PC-3 (cell line): ENCODE data around the gene GRIP1.

ENCODE experiments used
- EZH2 ChIP-seq: fragments of 300-600 bp; sonication (generic); IDR thresholded peaks from one replicate; pipeline ENCODE4 v1.6.1; 2017; ENCODE audit warnings: antibody characterized with exemption, mild to moderate bottlenecking, low read length; ENCODE audit not compliant: unreplicated experiment
- EZH2phosphoT487 ChIP-seq: fragments of 300-600 bp; sonication (generic); IDR thresholded peaks from 2 replicates; pipeline ENCODE4 v1.6.1; 2018; ENCODE audit warnings: mild to moderate bottlenecking, antibody characterized with exemption, low read length, borderline replicate concordance
- TF ChIP-seq, protein P1 (sequence below): fragments of 300-600 bp; sonication (generic); conservative IDR thresholded peaks from 2 replicates; pipeline ENCODE4 v1.5.1; 2017; ENCODE audit warnings: antibody characterized with exemption, low read depth, mild to moderate bottlenecking, low read length

DNA sequence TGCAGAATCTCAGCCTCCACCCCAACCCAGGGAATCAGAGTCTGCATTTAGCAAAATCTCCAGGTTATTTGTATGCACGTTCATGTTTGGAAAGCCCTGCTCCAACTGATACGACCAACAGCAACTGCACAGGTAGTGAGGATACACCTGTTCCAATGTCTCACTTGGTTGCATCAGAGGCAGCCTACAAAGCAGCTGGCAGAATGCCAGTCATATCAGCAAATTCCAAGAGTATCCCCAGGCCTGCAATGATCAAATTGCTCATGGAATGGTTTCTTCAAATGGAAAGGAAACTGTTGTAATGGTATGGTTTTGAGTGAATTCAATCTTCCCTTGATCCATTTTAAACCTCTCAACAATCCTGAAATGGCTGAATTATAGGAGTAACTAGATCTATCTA lies 75.4 kb downstream of the GRIP1 start:
- TF ChIP-seq, protein P1, sequence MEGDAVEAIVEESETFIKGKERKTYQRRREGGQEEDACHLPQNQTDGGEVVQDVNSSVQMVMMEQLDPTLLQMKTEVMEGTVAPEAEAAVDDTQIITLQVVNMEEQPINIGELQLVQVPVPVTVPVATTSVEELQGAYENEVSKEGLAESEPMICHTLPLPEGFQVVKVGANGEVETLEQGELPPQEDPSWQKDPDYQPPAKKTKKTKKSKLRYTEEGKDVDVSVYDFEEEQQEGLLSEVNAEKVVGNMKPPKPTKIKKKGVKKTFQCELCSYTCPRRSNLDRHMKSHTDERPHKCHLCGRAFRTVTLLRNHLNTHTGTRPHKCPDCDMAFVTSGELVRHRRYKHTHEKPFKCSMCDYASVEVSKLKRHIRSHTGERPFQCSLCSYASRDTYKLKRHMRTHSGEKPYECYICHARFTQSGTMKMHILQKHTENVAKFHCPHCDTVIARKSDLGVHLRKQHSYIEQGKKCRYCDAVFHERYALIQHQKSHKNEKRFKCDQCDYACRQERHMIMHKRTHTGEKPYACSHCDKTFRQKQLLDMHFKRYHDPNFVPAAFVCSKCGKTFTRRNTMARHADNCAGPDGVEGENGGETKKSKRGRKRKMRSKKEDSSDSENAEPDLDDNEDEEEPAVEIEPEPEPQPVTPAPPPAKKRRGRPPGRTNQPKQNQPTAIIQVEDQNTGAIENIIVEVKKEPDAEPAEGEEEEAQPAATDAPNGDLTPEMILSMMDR, result no peak
- TF ChIP-seq EZH2phosphoT487, result no peak
- TF ChIP-seq EZH2, result no peak
